Keratinocyte (primary cell): ENCODE results near the gene GTF2A1. TPM values are rescaled to one million over a fixed set of nuclear protein-coding genes. Genes with fewer than 3 reads are reported as not detected.

Experiments
- DNase-seq: peaks from one replicate; pipeline ENCODE4 v3.0.0-alpha.2; 2011; ENCODE audit warnings: low read depth, missing footprints, low spot score
- FAIRE-seq: peaks from 2 replicates; lab custom pipeline; 2011; peaks lifted over from hg19 to GRCh38; lab: Jason Lieb, UNC
- H2AFZ ChIP-seq: 2 replicates; pipeline ENCODE4 v1.6.0; 2012; ENCODE audit warnings: low read length, control low read depth, inconsistent platforms; ENCODE audit not compliant: control insufficient read depth
- H3K27ac ChIP-seq: 2 replicates; pipeline ENCODE4 v1.5.1; 2011; ENCODE audit warnings: low read length; ENCODE audit not compliant: control insufficient read depth, insufficient read depth
- H3K27me3 ChIP-seq: 3 replicates; pipeline ENCODE4 v1.6.0; 2011; ENCODE audit warnings: low read length; ENCODE audit not compliant: control insufficient read depth, insufficient read depth; ENCODE audit errors: extremely low read depth
- H3K36me3 ChIP-seq, 2 experiments: 2 replicates in 1 of 2; 3 replicates in 1 of 2; pipeline ENCODE4 v1.5.1; 2011; ENCODE audit warnings: low read length in 2 of 2, mild to moderate bottlenecking in 1 of 2; ENCODE audit not compliant: control insufficient read depth in 2 of 2, insufficient read depth in 2 of 2; ENCODE audit errors: extremely low read depth in 1 of 2
- H3K4me1 ChIP-seq: 3 replicates; pipeline ENCODE4 v1.5.1; 2011; ENCODE audit warnings: low read length; ENCODE audit not compliant: control insufficient read depth, insufficient read depth; ENCODE audit errors: extremely low read depth
- H3K4me2 ChIP-seq: 3 replicates; pipeline ENCODE4 v1.6.0; 2011; ENCODE audit warnings: low read depth, low read length; ENCODE audit not compliant: control insufficient read depth, insufficient read depth; ENCODE audit errors: extremely low read depth
- H3K4me3 ChIP-seq, 3 experiments: fragments of 200-600 bp in 1 of 3; sonication (generic) in 1 of 3; 2 replicates in 2 of 3; 3 replicates in 1 of 3; pipeline ENCODE4 v1.5.1; 2011 to 2016; ENCODE audit warnings: low read length in 3 of 3, mild to moderate bottlenecking in 3 of 3, control low read depth in 2 of 3, inconsistent platforms in 1 of 3, low read depth in 1 of 3, mixed read lengths in 1 of 3, mixed run types in 1 of 3, moderate library complexity in 1 of 3; ENCODE audit not compliant: control insufficient read depth in 2 of 3, insufficient read depth in 2 of 3; ENCODE audit errors: extremely low read depth in 1 of 3
- H3K79me2 ChIP-seq: 2 replicates; pipeline ENCODE4 v1.6.0; 2012; ENCODE audit warnings: low read length; ENCODE audit not compliant: control insufficient read depth, insufficient read depth
- H3K9ac ChIP-seq: 3 replicates; pipeline ENCODE4 v1.6.0; 2011; ENCODE audit warnings: low read length; ENCODE audit not compliant: control insufficient read depth, insufficient read depth; ENCODE audit errors: extremely low read depth
- H3K9me1 ChIP-seq: 3 replicates; pipeline ENCODE4 v1.6.0; 2011; ENCODE audit warnings: low read length; ENCODE audit not compliant: control insufficient read depth, insufficient read depth; ENCODE audit errors: extremely low read depth
- H3K9me3 ChIP-seq: 2 replicates; pipeline ENCODE4 v1.5.1; 2012; ENCODE audit warnings: low read depth, low read length; ENCODE audit not compliant: control insufficient read depth
- H4K20me1 ChIP-seq: 3 replicates; pipeline ENCODE4 v1.6.0; 2011; ENCODE audit warnings: low read length; ENCODE audit not compliant: control insufficient read depth, insufficient read depth; ENCODE audit errors: extremely low read depth
- CTCF ChIP-seq, 3 experiments: IDR thresholded peaks in 1 of 3; conservative IDR thresholded peaks in 1 of 3; optimal IDR thresholded peaks in 1 of 3; 2 replicates in 2 of 3; 3 replicates in 1 of 3; pipeline versions ENCODE3 to v1.5.1; 2011; ENCODE audit warnings: low read length in 3 of 3, mild to moderate bottlenecking in 3 of 3, moderate library complexity in 2 of 3, control low read depth in 1 of 3, inconsistent platforms in 1 of 3; ENCODE audit not compliant: insufficient read depth in 2 of 3; ENCODE audit errors: extremely low read depth in 1 of 3
- EZH2 ChIP-seq: IDR thresholded peaks from one replicate; pipeline ENCODE4 v1.6.1; 2012; ENCODE audit warnings: inconsistent platforms, mild to moderate bottlenecking, low read length, moderate library complexity
- dilution Hi-C: fragments of 300-500 bp; cut with MboI; formaldehyde crosslinking; loops from one replicate; pipeline ENCODE4 v1.7.0; 2020; ENCODE audit warnings: low sequenced_read_pairs; ENCODE audit not compliant: extremely low pct_ligation_motif_present
- polyA plus RNA-seq, 5 experiments: library from polyadenylated mRNA; depleted of rRNA in 3 of 5; stranded (reverse) in 3 of 5; stranded (forward) in 1 of 5; unstranded in 1 of 5; fragments of >200 nt; gene quantifications; 1 replicate in 1 of 5; 2 replicates in 3 of 5; 3 replicates in 1 of 5; pipeline versions ENCODE4 v1.2.1 to v1.2.3, GENCODE V29; 2011 to 2012; ENCODE audit warnings: missing spikeins in 2 of 5, low read depth in 1 of 5, low replicate concordance in 1 of 5
- small RNA-seq, 3 experiments: library from RNA; depleted of rRNA; stranded (forward); fragments of <200 nt; gene quantifications; one replicate each; pipeline ENCODE3, GENCODE V24; 2012; ENCODE audit warnings: low read depth in 3 of 3, low replicate concordance in 1 of 3; ENCODE audit not compliant: insufficient read length in 3 of 3

The GTF2A1 gene
- polyA plus RNA-seq, 1 donor (not counting 4 experiments of a cell fraction or from before 2014, with no cell fraction given): 17.5 TPM

GRCh38 chr14:81127785-81128184 is 93.0 kb downstream of the GTF2A1 start:
- no peak overlapping the region for H2AFZ ChIP-seq
- H3K27ac ChIP-seq: no peak overlapping the region
- H3K79me2 ChIP-seq: no peaks in the 10 kb centered on the region
- no peaks in the 10 kb centered on the region for H3K4me1 ChIP-seq
- H3K9me1 ChIP-seq: no peaks in the 10 kb centered on the region
- dilution Hi-C loops: no loop called here
- no peaks in the 10 kb centered on the region for H3K36me3 ChIP-seq
- no peak for TF ChIP-seq CTCF (optimal IDR thresholded peaks at IDR 0.05 in 1 of 3, IDR thresholded peaks at IDR 0.05 in 1 of 3, conservative IDR thresholded peaks at IDR 0.05 in 1 of 3; ENCODE audit: extremely low read depth in 1 of 3, insufficient read depth in 2 of 3, low read length in 3 of 3)
- no peak for TF ChIP-seq EZH2
- H3K9me3 ChIP-seq: no peaks in the 10 kb centered on the region
- DNase-seq (no peak), FAIRE-seq (no peak)
- no peak overlapping the region for H3K9ac ChIP-seq
- no peak overlapping the region for H3K4me3 ChIP-seq
- H3K27me3 ChIP-seq: no peaks in the 10 kb centered on the region
- no peak overlapping the region for H3K4me2 ChIP-seq
- no peaks in the 10 kb centered on the region for H4K20me1 ChIP-seq

GRCh38 chr14:81125536-81125935 is 95.2 kb downstream of the GTF2A1 start:
- no peaks in the 10 kb centered on the region for H4K20me1 ChIP-seq
- H3K4me3 ChIP-seq: no peak overlapping the region
- H3K79me2 ChIP-seq: no peaks in the 10 kb centered on the region
- no peak overlapping the region for H2AFZ ChIP-seq
- FAIRE-seq (no peak), DNase-seq (no peak)
- no peak overlapping the region for H3K9ac ChIP-seq
- H3K27me3 ChIP-seq: no peaks in the 10 kb centered on the region
- no peaks in the 10 kb centered on the region for H3K36me3 ChIP-seq
- H3K9me3 ChIP-seq: no peaks in the 10 kb centered on the region
- no peaks in the 10 kb centered on the region for H3K4me1 ChIP-seq
- TF ChIP-seq EZH2: no peak
- no peak for TF ChIP-seq CTCF (optimal IDR thresholded peaks at IDR 0.05 in 1 of 3, IDR thresholded peaks at IDR 0.05 in 1 of 3, conservative IDR thresholded peaks at IDR 0.05 in 1 of 3; ENCODE audit: extremely low read depth in 1 of 3, insufficient read depth in 2 of 3, low read length in 3 of 3)
- dilution Hi-C loops: no loop called here
- H3K9me1 ChIP-seq: no peaks in the 10 kb centered on the region
- H3K27ac ChIP-seq: no peak overlapping the region
- H3K4me2 ChIP-seq: no peak overlapping the region

Small RNA genes lying within 50 kb of the gene (small RNA-seq; reads per million reads assigned to genes)
- gene DYNLL1P1: 0 to 0.25 (median 0) reads per million in 3 experiments
- 2.0 to 9.0 (median 3.9) reads per million in 3 experiments for gene SNORA79

Other genes starting within 250 kb of the GTF2A1 start
- 82.3 to 103 TPM (median 103 TPM) in 3 replicates for gene STON2, start 179.4 kb upstream of the GTF2A1 start, polyA plus RNA-seq